GM12878 (cell line): ENCODE data around the gene ITGA8. TPM values are rescaled to one million over a fixed set of nuclear protein-coding genes. Genes with fewer than 3 reads are reported as not detected.

Experiments
- ATAC-seq: fragments of 200-7000 bp; cut with Tn5 transposase; 3 replicates; pipeline ENCODE4 v1.9.1; 2020; ENCODE audit warnings: mild to moderate bottlenecking, moderate library complexity
- BruUV-seq: library from RNA; stranded (reverse); fragments of 400-500 nt; replicated peaks from 2 replicates; lab custom pipeline; 2021; lab: Mats Ljungman, UMichigan
- CTCF ChIA-PET: fragments of 300-600 bp; sonication (Branson Sonifier 250); formaldehyde crosslinking; extraction: SDS; loops from one replicate; lab custom pipeline; 2021; ENCODE audit warnings: inconsistent platforms; lab: Yijun Ruan, JAX
- POLR2A ChIA-PET: fragments of 350-600 bp; formaldehyde crosslinking; extraction: SDS; loops from one replicate; lab custom pipeline; 2021; ENCODE audit warnings: inconsistent platforms; lab: Charles Lee
- RAD21 ChIA-PET: fragments of 300-600 bp; sonication (Branson Sonifier 250); formaldehyde crosslinking; loops from one replicate; lab custom pipeline; 2023; ENCODE audit warnings: antibody characterized with exemption; ENCODE audit not compliant: unreplicated experiment; lab: Charles Lee
- SMC1A ChIA-PET: fragments of 300-600 bp; sonication (Branson Sonifier 250); formaldehyde crosslinking; loops from one replicate; lab custom pipeline; 2023; ENCODE audit not compliant: unreplicated experiment, uncharacterized antibody; lab: Charles Lee
- DNase-seq: peaks from one replicate; pipeline ENCODE4 v3.0.0-alpha.2; 2011; ENCODE audit warnings: low read depth, low spot score
- FAIRE-seq: peaks from 3 replicates; lab custom pipeline; 2011; peaks lifted over from hg19 to GRCh38; lab: Jason Lieb, UNC
- H2AFZ ChIP-seq: 2 replicates; pipeline ENCODE4 v1.6.0; 2011; ENCODE audit warnings: low read depth, low read length, control low read depth; ENCODE audit not compliant: control insufficient read depth
- H3K27ac ChIP-seq: 2 replicates; pipeline ENCODE4 v1.5.1; 2011; ENCODE audit warnings: control low read depth; ENCODE audit not compliant: control insufficient read depth, insufficient read depth
- H3K27me3 ChIP-seq, 2 experiments: replicated peaks in 1 of 2; 2 replicates each; pipeline versions ENCODE4 v1.6.0 to v1.6.1; 2011; ENCODE audit warnings: low read length in 1 of 2; ENCODE audit not compliant: control insufficient read depth in 2 of 2, insufficient read depth in 2 of 2
- H3K36me3 ChIP-seq, 2 experiments: 2 replicates each; pipeline ENCODE4 v1.5.1; 2011; ENCODE audit warnings: low read length in 1 of 2; ENCODE audit not compliant: control insufficient read depth in 2 of 2, insufficient read depth in 2 of 2
- H3K4me1 ChIP-seq: 2 replicates; pipeline ENCODE4 v1.6.1; 2011; ENCODE audit warnings: mild to moderate bottlenecking, low read length, moderate library complexity, mixed read lengths; ENCODE audit not compliant: control insufficient read depth, insufficient read depth
- H3K4me2 ChIP-seq: 2 replicates; pipeline ENCODE4 v1.6.0; 2011; ENCODE audit warnings: control low read depth; ENCODE audit not compliant: control insufficient read depth, insufficient read depth
- H3K4me3 ChIP-seq: fragments of 200-600 bp; sonication (generic); 2 replicates; pipeline ENCODE4 v1.5.1; 2016
- H3K79me2 ChIP-seq: 2 replicates; pipeline ENCODE4 v1.6.0; 2011; ENCODE audit warnings: low read length; ENCODE audit not compliant: control insufficient read depth, insufficient read depth
- H3K9ac ChIP-seq: 2 replicates; pipeline ENCODE4 v1.8.0; 2011; ENCODE audit warnings: low read length, control low read depth, mixed read lengths; ENCODE audit not compliant: control insufficient read depth, insufficient read depth
- H3K9me3 ChIP-seq: replicated peaks from 3 replicates; pipeline ENCODE4 v1.5.1; 2011; ENCODE audit warnings: mild to moderate bottlenecking, low read length; ENCODE audit not compliant: control insufficient read depth, insufficient read depth
- H4K20me1 ChIP-seq: 2 replicates; pipeline ENCODE4 v1.6.0; 2011; ENCODE audit not compliant: control insufficient read depth, insufficient read depth
- BACH1 ChIP-seq: fragments of 450-650 bp; IDR thresholded peaks from 2 replicates; pipeline ENCODE4 v1.6.1; 2017; ENCODE audit warnings: mild to moderate bottlenecking, borderline replicate concordance
- CBFB ChIP-seq: IDR thresholded peaks from 2 replicates; pipeline ENCODE4 v1.6.1; 2016; ENCODE audit warnings: antibody characterized with exemption, low read depth
- CHD2 ChIP-seq: IDR thresholded peaks from 2 replicates; pipeline ENCODE4 v1.6.1; 2011; ENCODE audit warnings: low read depth, low read length, improper control_type of control experiment, borderline replicate concordance
- CREM ChIP-seq: IDR thresholded peaks from 2 replicates; pipeline ENCODE4 v1.6.1; 2014; ENCODE audit warnings: antibody characterized with exemption, low read depth
- E2F4 ChIP-seq: IDR thresholded peaks from 2 replicates; pipeline ENCODE4 v1.6.1; 2012; ENCODE audit warnings: low read depth, low read length, improper control_type of control experiment
- EED ChIP-seq: sonication (generic); IDR thresholded peaks from 2 replicates; pipeline ENCODE4 v1.6.1; 2016; ENCODE audit warnings: antibody characterized with exemption, low read depth
- HDAC2 ChIP-seq: fragments of 200-600 bp; sonication (generic); IDR thresholded peaks from 2 replicates; pipeline ENCODE4 v1.6.1; 2017
- IKZF2 ChIP-seq, 2 experiments: fragments of 450-650 bp; IDR thresholded peaks; 2 replicates each; pipeline ENCODE4 v1.6.1; 2017; ENCODE audit warnings: mild to moderate bottlenecking in 2 of 2, moderate library complexity in 2 of 2
- RELA ChIP-seq: fragments of 450-650 bp; IDR thresholded peaks from 2 replicates; pipeline ENCODE4 v1.8.0; 2014; ENCODE audit warnings: borderline replicate concordance; ENCODE audit not compliant: partially characterized antibody
- SIN3A ChIP-seq: IDR thresholded peaks from 2 replicates; pipeline ENCODE4 v1.6.1; 2012; ENCODE audit warnings: low read depth, low read length, improper control_type of control experiment
- YY1 ChIP-seq: IDR thresholded peaks from 2 replicates; pipeline ENCODE4 v1.6.1; 2011; ENCODE audit warnings: low read depth, mild to moderate bottlenecking, low read length
- ZBTB40 ChIP-seq: fragments of 450-650 bp; IDR thresholded peaks from 2 replicates; pipeline ENCODE4 v1.6.1; 2016; ENCODE audit warnings: mild to moderate bottlenecking, moderate library complexity, borderline replicate concordance
- WGBS: methylation state at CpG from one replicate; pipeline ENCODE4 v1.1.6; 2016; ENCODE audit warnings: low lambda C conversion rate; ENCODE audit not compliant: insufficient replicate concordance, insufficient coverage; ENCODE audit errors: missing lambda C conversion rate; 5-methylcytosine and 5-hydroxymethylcytosine counted together
- in situ Hi-C: fragments of 300-500 bp; cut with MboI; formaldehyde crosslinking; loops from 9 replicates; pipeline ENCODE4 v1.14.3; 2018; ENCODE audit warnings: mixed read lengths
- intact Hi-C: fragments of 100-400 bp; cut with micrococcal nuclease; formaldehyde crosslinking; loops from one replicate; pipeline ENCODE4 v1.14.2; 2022; ENCODE audit not compliant: unreplicated experiment
- polyA plus RNA-seq, 11 experiments: library from polyadenylated mRNA; depleted of rRNA in 4 of 11; unstranded in 6 of 11; stranded (reverse) in 5 of 11; fragments of >200 nt; fragmentation: Nextera tagmentation in 4 of 11; fragmentation: Illumina TruSeq in 1 of 11; extraction: Ambion mirVana in 4 of 11; extraction: Trizol in 1 of 11; gene quantifications; 1 replicate in 1 of 11; 2 replicates in 10 of 11; pipeline versions ENCODE4 v1.2.1 to v1.2.3, GENCODE V29; 2011 to 2016; ENCODE audit warnings: inconsistent platforms in 2 of 11, missing spikeins in 2 of 11, low read depth in 1 of 11
- total RNA-seq, 4 experiments: library from RNA; depleted of rRNA in 3 of 4; stranded (reverse); fragments of >200 nt in 3 of 4; fragmentation: Illumina TruSeq in 1 of 4; extraction: Trizol in 1 of 4; gene quantifications; 2 replicates each; pipeline versions ENCODE4 v1.2.1 to v1.2.3, GENCODE V29; 2013 to 2021
- TF ChIP-seq, protein P1 (sequence below): IDR thresholded peaks from 2 replicates; pipeline ENCODE4 v1.6.1; 2011; ENCODE audit warnings: low read depth, mild to moderate bottlenecking, low read length, moderate library complexity, borderline replicate concordance; ENCODE audit errors: extremely low read depth

The ITGA8 gene
- total and polyA plus RNA-seq, 10 of the 15 experiments (the other 5 are each of a cell fraction or from before 2014, with no cell fraction given), result 0.03 TPM; not detected in 9

- SMC1A ChIA-PET, result no interaction called here
- RAD21 ChIA-PET, result no interaction called here
- no peak for DNase-seq
- Histone ChIP-seq H3K4me2 (no peak overlapping the region), H4K20me1 (no peaks in the 10 kb centered on the region), H3K4me3 (no peak overlapping the region), H3K4me1 (no peaks in the 10 kb centered on the region), H3K9me3 (no peaks in the 10 kb centered on the region), H2AFZ (no peak overlapping the region), H3K27me3 (peaks cover 6 to 9% of the 10 kb centered on the region in 2 experiments; a peak in 3 of 4 replicates), H3K9ac (no peak overlapping the region), H3K27ac (no peak overlapping the region), H3K36me3 (no peaks in the 10 kb centered on the region), H3K79me2 (no peaks in the 10 kb centered on the region)
- no TSS peak for BruUV-seq
- POLR2A ChIA-PET, result no interaction called here
- TF ChIP-seq, protein P1, sequence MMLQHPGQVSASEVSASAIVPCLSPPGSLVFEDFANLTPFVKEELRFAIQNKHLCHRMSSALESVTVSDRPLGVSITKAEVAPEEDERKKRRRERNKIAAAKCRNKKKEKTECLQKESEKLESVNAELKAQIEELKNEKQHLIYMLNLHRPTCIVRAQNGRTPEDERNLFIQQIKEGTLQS, result no peak
- no peak for TF ChIP-seq CHD2
- no peak for TF ChIP-seq HDAC2
- no peak for TF ChIP-seq BACH1
- no peak for TF ChIP-seq E2F4
- ATAC-seq, result no peak
- in situ Hi-C loops (no loop called here), intact Hi-C loops (no loop called here)
- WGBS, result 32% methylated on average over 5 of the region's 5 CpGs
- CTCF ChIA-PET, result interaction anchor here (0.7 kb wide), 1 partner anchor 10 kb away, joined by 4 read pairs; no protein-coding TSS in a partner anchor
- no peak for FAIRE-seq
Measured at GRCh38 chr10:15714847-15715246, 4.9 kb downstream of the ITGA8 start.

GRCh38 chr10:15712883-15713282 lies 6.8 kb downstream of the ITGA8 start:
- no peaks in the 10 kb centered on the region for H4K20me1 ChIP-seq
- no TSS peak for BruUV-seq
- TF ChIP-seq CREM, result no peak
- TF ChIP-seq CBFB, result no peak
- no peak for TF ChIP-seq EED
- TF ChIP-seq SIN3A, result no peak
- TF ChIP-seq IKZF2 (IDR thresholded peaks at IDR 0.05), result no peak
- no peak for TF ChIP-seq ZBTB40
- no peak for TF ChIP-seq YY1
- TF ChIP-seq RELA, result no peak
- TF ChIP-seq, all 136 proteins: peak for 0
- ChIA-PET SMC1A (no interaction called here), POLR2A (no interaction called here), CTCF (no interaction called here), RAD21 (no interaction called here)
- no peak overlapping the region for H3K27ac ChIP-seq
- WGBS, result 0% methylated on average over 2 of the region's 2 CpGs
- H3K4me3 ChIP-seq, result no peak overlapping the region
- H3K36me3 ChIP-seq, result no peaks in the 10 kb centered on the region
- H2AFZ ChIP-seq, result no peak overlapping the region
- no peak for DNase-seq
- H3K4me1 ChIP-seq, result no peaks in the 10 kb centered on the region
- FAIRE-seq, result no peak
- H3K4me2 ChIP-seq, result no peak overlapping the region
- no peak for ATAC-seq
- H3K9ac ChIP-seq, result no peak overlapping the region
- intact Hi-C loops (no loop called here), in situ Hi-C loops (no loop called here)
- no peaks in the 10 kb centered on the region for H3K79me2 ChIP-seq
- peaks cover 0 to 2% of the 10 kb centered on the region in 2 experiments; a peak in 1 of 4 replicates for H3K27me3 ChIP-seq
- no peaks in the 10 kb centered on the region for H3K9me3 ChIP-seq
